SU-DHL-6 (cell line): ENCODE measurements around the gene UBL3.

Experiments used
- H2AFZ ChIP-seq: fragments of 200-600 bp; sonication (generic); 2 replicates; pipeline ENCODE4 v1.6.1; 2014; ENCODE audit warnings: low read depth, mild to moderate bottlenecking, moderate library complexity, mixed read lengths, antibody characterized with exemption, low read length; ENCODE audit not compliant: severe bottlenecking
- H3F3A ChIP-seq: fragments of 200-600 bp; shearing (Covaris generic); 2 replicates; pipeline ENCODE4 v1.6.0; 2016; ENCODE audit warnings: antibody characterized with exemption, mild to moderate bottlenecking; ENCODE audit not compliant: insufficient read depth
- H3K27ac ChIP-seq: fragments of 200-600 bp; sonication (generic); 2 replicates; pipeline ENCODE4 v1.5.1; 2016; ENCODE audit warnings: low read depth, mild to moderate bottlenecking, low read length, moderate library complexity, mixed read lengths
- H3K27me3 ChIP-seq: fragments of 200-600 bp; sonication (generic), shearing (Covaris generic); 2 replicates; pipeline ENCODE4 v1.6.0; 2014; ENCODE audit warnings: mild to moderate bottlenecking, low read length
- H3K36me3 ChIP-seq: fragments of 200-600 bp; sonication (generic); 2 replicates; pipeline ENCODE4 v1.6.1; 2014; ENCODE audit warnings: mild to moderate bottlenecking, low read length, mixed read lengths
- H3K4me2 ChIP-seq: fragments of 300-600, 200-600 bp; shearing (Covaris generic), sonication (generic); 2 replicates; pipeline ENCODE4 v1.6.0; 2014; ENCODE audit warnings: low read length, low read depth, mild to moderate bottlenecking; ENCODE audit not compliant: poor library complexity, severe bottlenecking
- H3K4me3 ChIP-seq: fragments of 200-600 bp; sonication (generic); 2 replicates; pipeline ENCODE4 v1.5.1; 2014; ENCODE audit warnings: antibody characterized with exemption, low read length, mild to moderate bottlenecking, mixed read lengths; ENCODE audit not compliant: insufficient read depth, poor library complexity, severe bottlenecking
- H3K79me2 ChIP-seq: fragments of 200-600 bp; sonication (generic); 2 replicates; pipeline ENCODE4 v1.6.1; 2014; ENCODE audit warnings: mild to moderate bottlenecking, low read length, moderate library complexity; ENCODE audit not compliant: insufficient read depth
- H3K9ac ChIP-seq: fragments of 200-600 bp; sonication (generic); 2 replicates; pipeline ENCODE4 v1.7.0; 2014; ENCODE audit warnings: mild to moderate bottlenecking, low read length
- H3K9me2 ChIP-seq: fragments of 200-600 bp; sonication (generic); replicated peaks from 2 replicates; pipeline ENCODE4 v1.6.1; 2014; ENCODE audit warnings: low read length; ENCODE audit not compliant: insufficient read depth
- H3K9me3 ChIP-seq: fragments of 200-600 bp; sonication (generic); 2 replicates; pipeline ENCODE4 v1.6.1; 2014; ENCODE audit warnings: low read length, mixed read lengths; ENCODE audit not compliant: insufficient read depth
- H4K20me1 ChIP-seq: fragments of 200-600 bp; sonication (generic); 2 replicates; pipeline ENCODE4 v1.6.1; 2014; ENCODE audit warnings: low read depth, mild to moderate bottlenecking, antibody characterized with exemption, low read length, moderate library complexity, mixed read lengths
- EZH2phosphoT487 ChIP-seq: fragments of 200-600 bp; sonication (generic), shearing (Covaris generic); conservative IDR thresholded peaks from 2 replicates; pipeline ENCODE4 v1.6.1; 2018; ENCODE audit warnings: mild to moderate bottlenecking, antibody characterized with exemption, low read length, moderate library complexity, mixed read lengths
- TF ChIP-seq, protein P1 (sequence below): fragments of 200-600 bp; sonication (generic); IDR thresholded peaks from one replicate; pipeline ENCODE4 v1.5.1; 2017; ENCODE audit warnings: antibody characterized with exemption, mild to moderate bottlenecking, low read length, moderate library complexity; ENCODE audit not compliant: insufficient read depth, poor library complexity, severe bottlenecking

Gene UBL3

DNA sequence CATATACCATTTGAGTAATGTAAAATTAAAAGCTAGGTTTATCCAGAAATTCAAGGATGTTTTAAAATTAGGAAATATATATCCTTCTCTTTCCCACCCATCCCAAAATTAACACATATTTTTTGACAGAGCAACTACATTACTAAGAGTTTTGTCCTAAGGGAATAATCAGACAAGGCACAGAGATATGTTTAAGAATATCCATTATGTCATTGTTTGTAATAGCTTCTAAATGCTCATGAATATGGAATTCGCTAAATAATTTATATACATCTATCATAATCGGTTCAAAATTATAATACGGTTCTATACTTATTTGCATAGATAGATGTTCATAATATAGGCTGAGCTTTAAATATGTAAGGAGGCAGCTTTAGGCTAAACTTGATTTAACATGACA is 9.8 kb downstream of the UBL3 start:
- H3K4me3 ChIP-seq: no peak overlapping the region
- H3K9me2 ChIP-seq: no peaks in the 10 kb centered on the region
- H3K4me2 ChIP-seq: no peak overlapping the region
- no peaks in the 10 kb centered on the region for H3K27me3 ChIP-seq
- peaks cover 14% of the 10 kb centered on the region; the same call in 1 of the 2 replicates for H4K20me1 ChIP-seq
- H3K36me3 ChIP-seq: no peaks in the 10 kb centered on the region
- no peak overlapping the region for H3K9ac ChIP-seq
- no peak overlapping the region for H3K27ac ChIP-seq
- H3K9me3 ChIP-seq: no peaks in the 10 kb centered on the region
- no peak for TF ChIP-seq EZH2phosphoT487
- TF ChIP-seq, protein P1, sequence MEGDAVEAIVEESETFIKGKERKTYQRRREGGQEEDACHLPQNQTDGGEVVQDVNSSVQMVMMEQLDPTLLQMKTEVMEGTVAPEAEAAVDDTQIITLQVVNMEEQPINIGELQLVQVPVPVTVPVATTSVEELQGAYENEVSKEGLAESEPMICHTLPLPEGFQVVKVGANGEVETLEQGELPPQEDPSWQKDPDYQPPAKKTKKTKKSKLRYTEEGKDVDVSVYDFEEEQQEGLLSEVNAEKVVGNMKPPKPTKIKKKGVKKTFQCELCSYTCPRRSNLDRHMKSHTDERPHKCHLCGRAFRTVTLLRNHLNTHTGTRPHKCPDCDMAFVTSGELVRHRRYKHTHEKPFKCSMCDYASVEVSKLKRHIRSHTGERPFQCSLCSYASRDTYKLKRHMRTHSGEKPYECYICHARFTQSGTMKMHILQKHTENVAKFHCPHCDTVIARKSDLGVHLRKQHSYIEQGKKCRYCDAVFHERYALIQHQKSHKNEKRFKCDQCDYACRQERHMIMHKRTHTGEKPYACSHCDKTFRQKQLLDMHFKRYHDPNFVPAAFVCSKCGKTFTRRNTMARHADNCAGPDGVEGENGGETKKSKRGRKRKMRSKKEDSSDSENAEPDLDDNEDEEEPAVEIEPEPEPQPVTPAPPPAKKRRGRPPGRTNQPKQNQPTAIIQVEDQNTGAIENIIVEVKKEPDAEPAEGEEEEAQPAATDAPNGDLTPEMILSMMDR: no peak
- no peak overlapping the region for H2AFZ ChIP-seq
- H3F3A ChIP-seq: no peaks in the 10 kb centered on the region
- H3K79me2 ChIP-seq: peaks cover 5% of the 10 kb centered on the region; the same call in 1 of the 2 replicates

DNA sequence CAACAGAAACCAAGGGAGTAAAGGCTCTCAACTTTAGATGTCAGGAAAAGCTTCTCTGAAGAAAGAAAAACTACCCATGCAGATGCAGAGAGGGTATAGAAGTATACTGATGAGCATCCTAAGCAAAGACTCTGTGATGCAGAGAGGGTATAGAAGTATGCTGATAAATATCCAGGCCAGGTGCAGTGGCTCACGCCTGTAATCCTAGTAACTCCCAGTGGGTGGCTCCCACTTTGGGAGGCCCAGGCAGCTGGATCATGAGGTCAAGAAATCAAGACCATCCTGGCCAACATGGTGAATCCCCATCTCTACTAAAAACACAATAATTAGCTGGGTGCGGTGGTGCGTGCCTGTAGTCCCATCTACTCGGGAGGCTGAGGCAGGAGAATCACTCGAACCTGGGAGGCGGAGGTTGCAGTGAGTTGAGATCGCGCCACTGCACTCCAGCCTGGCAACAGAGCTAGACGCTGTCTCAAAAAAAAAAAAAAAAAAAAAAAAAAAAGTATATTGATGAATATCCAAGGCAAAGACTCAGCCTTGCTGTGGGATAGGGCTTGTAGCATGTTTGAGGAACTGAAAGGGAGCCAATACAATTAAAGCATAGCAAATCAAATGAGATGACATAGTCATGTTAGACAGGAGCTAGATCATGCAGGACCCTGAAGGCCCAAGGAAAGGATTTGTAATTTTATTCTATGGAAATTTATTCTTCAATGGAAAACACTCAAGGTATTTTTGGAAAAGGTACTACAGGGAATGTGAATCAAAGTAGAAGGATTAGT is 14.9 kb downstream of the UBL3 start:
- no peaks in the 10 kb centered on the region for H3K9me3 ChIP-seq
- H3K36me3 ChIP-seq: no peaks in the 10 kb centered on the region
- TF ChIP-seq, protein P1: no peak
- TF ChIP-seq EZH2phosphoT487: no peak
- H3K4me2 ChIP-seq: no peak overlapping the region
- H3K27ac ChIP-seq: no peak overlapping the region
- no peak overlapping the region for H2AFZ ChIP-seq
- H3K9me2 ChIP-seq: no peaks in the 10 kb centered on the region
- H3K4me3 ChIP-seq: no peak overlapping the region
- H3K27me3 ChIP-seq: no peaks in the 10 kb centered on the region
- no peak overlapping the region for H3K9ac ChIP-seq
- 0 out of 2 replicates have a peak, but pooled peaks cover 3% of the 10 kb centered on the region for H4K20me1 ChIP-seq
- H3K79me2 ChIP-seq: no peaks in the 10 kb centered on the region
- no peaks in the 10 kb centered on the region for H3F3A ChIP-seq

DNA sequence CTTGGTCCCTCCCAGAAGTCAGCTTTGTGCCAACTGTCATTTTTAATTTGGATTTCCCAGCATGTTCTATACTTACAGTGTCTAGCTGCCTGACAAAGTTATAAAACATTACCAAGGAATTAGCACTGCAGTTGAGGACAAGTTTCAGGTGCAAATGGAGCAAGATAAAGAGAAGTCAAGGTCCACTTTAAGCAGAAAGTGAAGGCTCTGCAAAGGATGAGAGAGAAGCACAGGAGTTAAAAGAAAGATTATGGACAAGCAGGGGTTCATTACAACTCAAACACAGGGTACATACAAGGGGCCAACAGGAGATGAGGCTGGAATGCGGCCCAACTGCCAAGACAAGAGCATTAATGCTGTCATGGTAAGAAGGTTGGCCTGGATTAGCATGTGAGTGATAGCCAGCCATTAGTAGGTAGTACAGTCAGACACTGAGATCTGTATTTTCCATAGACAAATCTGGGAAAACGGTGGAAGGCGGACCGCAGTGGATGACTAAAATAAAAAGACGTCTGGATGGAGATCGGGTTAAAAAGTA is 17.6 kb downstream of the UBL3 start:
- H3F3A ChIP-seq: no peaks in the 10 kb centered on the region
- H3K79me2 ChIP-seq: no peaks in the 10 kb centered on the region
- H3K36me3 ChIP-seq: no peaks in the 10 kb centered on the region
- no peak overlapping the region for H3K4me2 ChIP-seq
- no peak overlapping the region for H3K9ac ChIP-seq
- no peaks in the 10 kb centered on the region for H3K27me3 ChIP-seq
- 0 out of 2 replicates have a peak, but pooled peaks cover 3% of the 10 kb centered on the region for H4K20me1 ChIP-seq
- H3K27ac ChIP-seq: no peak overlapping the region
- TF ChIP-seq EZH2phosphoT487: no peak
- TF ChIP-seq, protein P1: no peak
- no peak overlapping the region for H2AFZ ChIP-seq
- no peaks in the 10 kb centered on the region for H3K9me3 ChIP-seq
- H3K4me3 ChIP-seq: no peak overlapping the region
- H3K9me2 ChIP-seq: no peaks in the 10 kb centered on the region
